ENCODE results near the gene HSBP1L1. TPM values are rescaled to one million over a fixed set of nuclear protein-coding genes. Genes with fewer than 3 reads are reported as not detected.

Gene HSBP1L1
- total and polyA plus RNA-seq, 4 donors = 12.2 to 61.0 (median 26.4) TPM

DNA sequence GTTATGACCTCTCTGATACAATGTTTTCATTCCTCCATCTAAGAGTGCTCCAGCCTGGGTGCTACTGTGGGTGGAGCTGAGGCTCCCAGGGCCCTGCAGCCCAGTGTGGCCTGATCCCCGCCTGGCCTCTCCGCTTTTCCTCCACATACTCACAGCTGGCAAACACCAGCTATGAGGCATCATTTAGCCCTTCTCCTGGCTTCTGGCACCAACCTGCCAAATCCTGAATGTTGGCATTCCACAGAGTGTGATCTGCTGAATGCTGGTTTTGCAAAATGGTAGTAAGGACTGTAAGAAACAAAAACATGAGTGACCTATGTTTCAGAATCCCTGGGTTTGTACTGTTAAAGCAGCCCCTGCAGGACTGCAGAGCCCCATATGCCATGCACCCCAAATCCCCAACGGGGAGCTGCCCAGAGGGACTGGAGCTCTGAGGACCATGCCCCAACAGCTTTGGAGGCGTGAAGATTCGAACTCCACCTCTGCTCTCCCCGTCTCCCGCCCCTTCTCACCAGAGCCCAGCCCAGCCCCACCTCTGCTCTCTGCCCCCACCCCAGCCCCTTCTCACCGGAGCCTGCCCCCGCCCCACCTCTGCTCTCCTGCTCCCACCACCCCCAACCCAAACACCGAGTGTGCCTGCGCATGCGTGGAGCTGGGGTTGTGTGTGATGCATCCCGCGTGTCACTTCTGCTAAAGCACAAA, 17.2 kb upstream of the HSBP1L1 start (continued):
- peak in 1 of 2 donors; percentile 8 for TF ChIP-seq RXRA (IDR thresholded peaks at IDR 0.05)
- TF ChIP-seq YY1 (IDR thresholded peaks at IDR 0.05) = no peak
- no peak for TF ChIP-seq SP1 (IDR thresholded peaks at IDR 0.05)

DNA sequence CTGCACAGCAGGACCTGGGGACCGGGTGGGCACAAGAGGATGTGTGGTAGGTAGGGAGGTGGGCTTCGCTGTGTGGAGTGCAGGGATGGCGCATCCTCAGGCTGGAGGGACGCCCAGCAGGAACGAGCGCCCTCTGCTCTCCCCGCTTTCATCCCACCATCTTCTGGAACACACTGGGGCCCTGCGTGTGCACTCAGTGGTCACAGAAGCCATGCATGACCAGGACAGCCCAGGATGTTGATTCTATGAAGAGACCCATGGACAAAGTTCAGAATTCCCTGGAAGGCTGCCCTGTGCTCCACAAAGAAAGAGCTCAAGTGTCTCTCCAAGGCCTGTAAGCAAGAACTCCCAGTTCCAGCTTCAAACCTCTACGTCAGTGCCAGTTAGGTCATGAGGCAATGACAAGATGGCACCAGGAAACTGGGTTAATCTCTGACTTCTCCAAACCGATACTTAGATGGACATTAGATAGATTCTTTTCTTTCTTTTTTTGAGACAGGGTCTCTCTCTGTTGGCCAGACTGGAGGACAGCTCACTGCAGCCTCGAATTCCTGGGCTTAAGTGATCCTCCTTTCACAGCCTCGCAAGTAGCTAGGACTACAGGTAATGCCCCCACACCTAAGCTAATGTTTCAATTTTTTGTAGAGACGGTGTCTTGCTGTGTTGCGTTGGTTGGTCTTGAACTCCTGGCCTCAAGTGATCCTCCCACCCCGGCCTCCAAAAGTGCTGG, 16.4 kb upstream of the HSBP1L1 start:
- Histone ChIP-seq H3K27me3 (ENCODE audit: control insufficient read depth in 4 of 4, insufficient read depth in 4 of 4, low read length in 3 of 4) (no peaks in the 10 kb centered on the region), H3K9me3 (ENCODE audit: control insufficient read depth in 4 of 4, low read length in 3 of 4) (no peaks in the 10 kb centered on the region), H3K36me3 (ENCODE audit: control insufficient read depth in 4 of 4, insufficient read depth in 3 of 4, low read depth in 1 of 4, low read length in 3 of 4) (peaks cover 0 to 5% (median 1%) of the 10 kb centered on the region in 4 donors), H3K4me1 (ENCODE audit: control insufficient read depth in 4 of 4, insufficient read depth in 4 of 4, low read length in 3 of 4) (peaks cover 36 to 75% (median 68%) of the 10 kb centered on the region in 4 donors), H3K27ac (ENCODE audit: low read depth in 1 of 2, low read length in 2 of 2) (peak overlapping the region; percentile 91), H3K9ac (ENCODE audit: low read depth in 1 of 2, low read length in 2 of 2) (peak overlapping the region in 1 of 2 donors; percentile 43), H3K4me3 (ENCODE audit: low read depth in 1 of 3, low read length in 3 of 3) (peak overlapping the region in 2 of 3 donors; percentile 20 to 96)
- TF ChIP-seq SP1 (IDR thresholded peaks at IDR 0.05) (peak; percentile 96), EGR1 (IDR thresholded peaks at IDR 0.05; ENCODE audit: low read depth in 2 of 2) (peak; percentile 21 to 42), HNF4A (conservative IDR thresholded peaks at IDR 0.05) (peak; percentile 95 to 96), FOXA2 (IDR thresholded peaks at IDR 0.05) (peak; percentile 88), TAF1 (conservative IDR thresholded peaks at IDR 0.05) (peak; percentile 49), FOXA1 (IDR thresholded peaks at IDR 0.05) (peak; percentile 84), YY1 (IDR thresholded peaks at IDR 0.05) (peak; percentile 88), GABPA (IDR thresholded peaks at IDR 0.05 in 1 of 2, conservative IDR thresholded peaks at IDR 0.05 in 1 of 2) (no peak), RXRA (IDR thresholded peaks at IDR 0.05) (peak; percentile 90 to 95), NR2F2 (IDR thresholded peaks at IDR 0.05) (peak; percentile 81), RAD21 (IDR thresholded peaks at IDR 0.05) (peak; percentile 35 to 53), HNF4G (IDR thresholded peaks at IDR 0.05) (peak; percentile 88), JUND (IDR thresholded peaks at IDR 0.05) (peak; percentile 81 to 83)
- TF ChIP-seq, protein P1, sequence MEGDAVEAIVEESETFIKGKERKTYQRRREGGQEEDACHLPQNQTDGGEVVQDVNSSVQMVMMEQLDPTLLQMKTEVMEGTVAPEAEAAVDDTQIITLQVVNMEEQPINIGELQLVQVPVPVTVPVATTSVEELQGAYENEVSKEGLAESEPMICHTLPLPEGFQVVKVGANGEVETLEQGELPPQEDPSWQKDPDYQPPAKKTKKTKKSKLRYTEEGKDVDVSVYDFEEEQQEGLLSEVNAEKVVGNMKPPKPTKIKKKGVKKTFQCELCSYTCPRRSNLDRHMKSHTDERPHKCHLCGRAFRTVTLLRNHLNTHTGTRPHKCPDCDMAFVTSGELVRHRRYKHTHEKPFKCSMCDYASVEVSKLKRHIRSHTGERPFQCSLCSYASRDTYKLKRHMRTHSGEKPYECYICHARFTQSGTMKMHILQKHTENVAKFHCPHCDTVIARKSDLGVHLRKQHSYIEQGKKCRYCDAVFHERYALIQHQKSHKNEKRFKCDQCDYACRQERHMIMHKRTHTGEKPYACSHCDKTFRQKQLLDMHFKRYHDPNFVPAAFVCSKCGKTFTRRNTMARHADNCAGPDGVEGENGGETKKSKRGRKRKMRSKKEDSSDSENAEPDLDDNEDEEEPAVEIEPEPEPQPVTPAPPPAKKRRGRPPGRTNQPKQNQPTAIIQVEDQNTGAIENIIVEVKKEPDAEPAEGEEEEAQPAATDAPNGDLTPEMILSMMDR (IDR thresholded peaks at IDR 0.05; ENCODE audit: low read depth, low read length, missing input control) = no peak
- TF ChIP-seq, protein P2, sequence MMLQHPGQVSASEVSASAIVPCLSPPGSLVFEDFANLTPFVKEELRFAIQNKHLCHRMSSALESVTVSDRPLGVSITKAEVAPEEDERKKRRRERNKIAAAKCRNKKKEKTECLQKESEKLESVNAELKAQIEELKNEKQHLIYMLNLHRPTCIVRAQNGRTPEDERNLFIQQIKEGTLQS (IDR thresholded peaks at IDR 0.05) = peak; percentile 70
- TF ChIP-seq, protein P3, sequence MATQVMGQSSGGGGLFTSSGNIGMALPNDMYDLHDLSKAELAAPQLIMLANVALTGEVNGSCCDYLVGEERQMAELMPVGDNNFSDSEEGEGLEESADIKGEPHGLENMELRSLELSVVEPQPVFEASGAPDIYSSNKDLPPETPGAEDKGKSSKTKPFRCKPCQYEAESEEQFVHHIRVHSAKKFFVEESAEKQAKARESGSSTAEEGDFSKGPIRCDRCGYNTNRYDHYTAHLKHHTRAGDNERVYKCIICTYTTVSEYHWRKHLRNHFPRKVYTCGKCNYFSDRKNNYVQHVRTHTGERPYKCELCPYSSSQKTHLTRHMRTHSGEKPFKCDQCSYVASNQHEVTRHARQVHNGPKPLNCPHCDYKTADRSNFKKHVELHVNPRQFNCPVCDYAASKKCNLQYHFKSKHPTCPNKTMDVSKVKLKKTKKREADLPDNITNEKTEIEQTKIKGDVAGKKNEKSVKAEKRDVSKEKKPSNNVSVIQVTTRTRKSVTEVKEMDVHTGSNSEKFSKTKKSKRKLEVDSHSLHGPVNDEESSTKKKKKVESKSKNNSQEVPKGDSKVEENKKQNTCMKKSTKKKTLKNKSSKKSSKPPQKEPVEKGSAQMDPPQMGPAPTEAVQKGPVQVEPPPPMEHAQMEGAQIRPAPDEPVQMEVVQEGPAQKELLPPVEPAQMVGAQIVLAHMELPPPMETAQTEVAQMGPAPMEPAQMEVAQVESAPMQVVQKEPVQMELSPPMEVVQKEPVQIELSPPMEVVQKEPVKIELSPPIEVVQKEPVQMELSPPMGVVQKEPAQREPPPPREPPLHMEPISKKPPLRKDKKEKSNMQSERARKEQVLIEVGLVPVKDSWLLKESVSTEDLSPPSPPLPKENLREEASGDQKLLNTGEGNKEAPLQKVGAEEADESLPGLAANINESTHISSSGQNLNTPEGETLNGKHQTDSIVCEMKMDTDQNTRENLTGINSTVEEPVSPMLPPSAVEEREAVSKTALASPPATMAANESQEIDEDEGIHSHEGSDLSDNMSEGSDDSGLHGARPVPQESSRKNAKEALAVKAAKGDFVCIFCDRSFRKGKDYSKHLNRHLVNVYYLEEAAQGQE (IDR thresholded peaks at IDR 0.05) = no peak
- TF ChIP-seq, protein P4, sequence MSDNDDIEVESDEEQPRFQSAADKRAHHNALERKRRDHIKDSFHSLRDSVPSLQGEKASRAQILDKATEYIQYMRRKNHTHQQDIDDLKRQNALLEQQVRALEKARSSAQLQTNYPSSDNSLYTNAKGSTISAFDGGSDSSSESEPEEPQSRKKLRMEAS (IDR thresholded peaks at IDR 0.05) = peak; percentile 79
- TF ChIP-seq, protein P5, sequence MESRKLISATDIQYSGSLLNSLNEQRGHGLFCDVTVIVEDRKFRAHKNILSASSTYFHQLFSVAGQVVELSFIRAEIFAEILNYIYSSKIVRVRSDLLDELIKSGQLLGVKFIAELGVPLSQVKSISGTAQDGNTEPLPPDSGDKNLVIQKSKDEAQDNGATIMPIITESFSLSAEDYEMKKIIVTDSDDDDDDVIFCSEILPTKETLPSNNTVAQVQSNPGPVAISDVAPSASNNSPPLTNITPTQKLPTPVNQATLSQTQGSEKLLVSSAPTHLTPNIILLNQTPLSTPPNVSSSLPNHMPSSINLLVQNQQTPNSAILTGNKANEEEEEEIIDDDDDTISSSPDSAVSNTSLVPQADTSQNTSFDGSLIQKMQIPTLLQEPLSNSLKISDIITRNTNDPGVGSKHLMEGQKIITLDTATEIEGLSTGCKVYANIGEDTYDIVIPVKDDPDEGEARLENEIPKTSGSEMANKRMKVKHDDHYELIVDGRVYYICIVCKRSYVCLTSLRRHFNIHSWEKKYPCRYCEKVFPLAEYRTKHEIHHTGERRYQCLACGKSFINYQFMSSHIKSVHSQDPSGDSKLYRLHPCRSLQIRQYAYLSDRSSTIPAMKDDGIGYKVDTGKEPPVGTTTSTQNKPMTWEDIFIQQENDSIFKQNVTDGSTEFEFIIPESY (IDR thresholded peaks at IDR 0.05) = peak; percentile 79
- no peak for DNase-seq (ENCODE audit: low spot score)
- WGBS = 54% methylated on average over 15 of the region's 15 CpGs
